HepG2 (cell line): ENCODE data around the gene PLEKHG5. TPM values are rescaled to one million over a fixed set of nuclear protein-coding genes. Genes with fewer than 3 reads are reported as not detected.
A peak's percentile ranks its signal among the peaks of the same experiment; 100 is the strongest.

Experiments
- CENPT ChIP-seq: sonication (generic); formaldehyde crosslinking; IDR thresholded peaks from 2 replicates; pipeline ENCODE4 v1.8.0; 2022; ENCODE audit warnings: low read depth, mild to moderate bottlenecking, moderate library complexity, missing genetic modification reagents
- GABPA ChIP-seq, 2 experiments: IDR thresholded peaks; 2 replicates each; pipeline ENCODE4 v1.6.1; 2011 to 2016; ENCODE audit warnings: low read depth in 2 of 2, low read length in 1 of 2, missing biosample characterization in 1 of 2, missing genetic modification characterization in 1 of 2
- HOXA3 ChIP-seq: sonication (generic); formaldehyde crosslinking; IDR thresholded peaks from 2 replicates; pipeline ENCODE4 v1.5.0; 2020; ENCODE audit warnings: missing genetic modification reagents
- KLF9 ChIP-seq: IDR thresholded peaks from 2 replicates; pipeline ENCODE4 v1.6.1; 2016; ENCODE audit warnings: low read depth
- MIER2 ChIP-seq: IDR thresholded peaks from 2 replicates; pipeline ENCODE4 v1.6.1; 2016; ENCODE audit warnings: missing biosample characterization, missing genetic modification reagents
- PAF1 ChIP-seq: IDR thresholded peaks from 2 replicates; pipeline ENCODE4 v1.6.1; 2016; ENCODE audit warnings: missing genetic modification reagents, missing compliant biosample characterization
- PHF5A ChIP-seq: IDR thresholded peaks from one replicate; pipeline ENCODE4 v1.6.1; 2018; ENCODE audit warnings: low read depth, missing genetic modification reagents; ENCODE audit not compliant: unreplicated experiment
- PLRG1 ChIP-seq: fragments of 450-650 bp; conservative IDR thresholded peaks from 2 replicates; pipeline ENCODE4 v1.6.1; 2016
- POLR2AphosphoS5 ChIP-seq: IDR thresholded peaks from 2 replicates; pipeline ENCODE4 v1.6.1; 2012; ENCODE audit warnings: low read depth, low read length
- RBFOX2 ChIP-seq: fragments of 200-400 bp; formaldehyde crosslinking; IDR thresholded peaks from 2 replicates; pipeline ENCODE4 v1.6.1; 2017; ENCODE audit warnings: low read depth, mild to moderate bottlenecking, low read length
- SMAD9 ChIP-seq: sonication (generic); formaldehyde crosslinking; IDR thresholded peaks from 2 replicates; pipeline ENCODE4 v1.5.1; 2020; ENCODE audit warnings: mild to moderate bottlenecking, missing genetic modification reagents
- SP140L ChIP-seq: sonication (generic); formaldehyde crosslinking; IDR thresholded peaks from 2 replicates; pipeline ENCODE4 v1.4.0; 2020; ENCODE audit warnings: missing genetic modification reagents, borderline replicate concordance
- ZBTB20 ChIP-seq: sonication (generic); formaldehyde crosslinking; IDR thresholded peaks from 2 replicates; pipeline ENCODE4 v1.8.1; 2023; ENCODE audit warnings: missing genetic modification reagents, low read depth, mild to moderate bottlenecking, borderline replicate concordance
- ZBTB42 ChIP-seq: sonication (generic); formaldehyde crosslinking; IDR thresholded peaks from 2 replicates; pipeline ENCODE4 v1.5.0; 2020; ENCODE audit warnings: mild to moderate bottlenecking, missing genetic modification reagents
- ZMYM4 ChIP-seq: sonication (generic); formaldehyde crosslinking; IDR thresholded peaks from 2 replicates; pipeline ENCODE4 v1.8.1; 2023; ENCODE audit warnings: mild to moderate bottlenecking, missing genetic modification reagents
- ZNF33A ChIP-seq: sonication (generic); formaldehyde crosslinking; IDR thresholded peaks from 2 replicates; pipeline ENCODE4 v1.5.1; 2020; ENCODE audit warnings: missing genetic modification reagents, mild to moderate bottlenecking, moderate library complexity, borderline replicate concordance
- ZNF589 ChIP-seq: sonication (generic); formaldehyde crosslinking; conservative IDR thresholded peaks from 2 replicates; pipeline ENCODE4 v1.8.0; 2022; ENCODE audit warnings: mild to moderate bottlenecking, moderate library complexity, missing genetic modification reagents
- ZNF660 ChIP-seq: sonication (generic); formaldehyde crosslinking; IDR thresholded peaks from 2 replicates; pipeline ENCODE4 v1.5.1; 2020; ENCODE audit warnings: mild to moderate bottlenecking, low read depth, missing genetic modification reagents, borderline replicate concordance
- ZNF772 ChIP-seq: sonication (generic); formaldehyde crosslinking; IDR thresholded peaks from 2 replicates; pipeline ENCODE4 v1.5.0; 2020; ENCODE audit warnings: mild to moderate bottlenecking, missing genetic modification reagents
- ZSCAN20 ChIP-seq: sonication (generic); formaldehyde crosslinking; IDR thresholded peaks from 2 replicates; pipeline ENCODE4 v1.4.0; 2020; ENCODE audit warnings: missing genetic modification reagents, mild to moderate bottlenecking, borderline replicate concordance
- polyA plus RNA-seq, 8 experiments: library from polyadenylated mRNA; depleted of rRNA in 3 of 8; stranded (reverse) in 7 of 8; unstranded in 1 of 8; fragments of >200 nt; fragmentation: Illumina TruSeq in 4 of 8; extraction: Trizol in 4 of 8; gene quantifications; 2 replicates each; pipeline versions ENCODE4 v1.2.1 to v1.2.3, GENCODE V29; 2011 to 2016; ENCODE audit warnings: low read depth in 4 of 8, missing spikeins in 1 of 8, mixed read lengths in 1 of 8; ENCODE audit not compliant: insufficient read depth in 1 of 8
- total RNA-seq, 5 experiments: library from RNA; depleted of rRNA; stranded (reverse); fragments of >200 nt; fragmentation: Illumina TruSeq; extraction: Trizol; gene quantifications; 2 replicates each; pipeline ENCODE4 v1.2.3, GENCODE V29; 2016; ENCODE audit warnings: low read depth in 1 of 5
- TF ChIP-seq, protein P1 (sequence below), 2 experiments: sonication (generic) in 1 of 2; formaldehyde crosslinking in 1 of 2; IDR thresholded peaks; 2 replicates each; pipeline versions ENCODE4 v1.5.1 to v1.6.1; 2011 to 2020; ENCODE audit warnings: borderline replicate concordance in 1 of 2, low read depth in 1 of 2, low read length in 1 of 2, mild to moderate bottlenecking in 1 of 2, missing genetic modification reagents in 1 of 2, moderate library complexity in 1 of 2
- TF ChIP-seq, protein P2 (sequence below): sonication (generic); formaldehyde crosslinking; IDR thresholded peaks from 2 replicates; pipeline ENCODE4 v1.8.0; 2022; ENCODE audit warnings: mild to moderate bottlenecking, missing genetic modification reagents
- TF ChIP-seq, protein P3 (sequence below): sonication (generic); formaldehyde crosslinking; IDR thresholded peaks from 2 replicates; pipeline ENCODE4 v1.4.0; 2020; ENCODE audit warnings: missing genetic modification reagents; ENCODE audit errors: not compliant biosample characterization
- TF ChIP-seq, protein P4 (sequence below): sonication (generic); formaldehyde crosslinking; IDR thresholded peaks from 2 replicates; pipeline ENCODE4 v1.5.0; 2020; ENCODE audit warnings: mild to moderate bottlenecking, low read depth, missing genetic modification reagents, borderline replicate concordance

The PLEKHG5 gene
- total and polyA plus RNA-seq, 2 of the 13 experiments (the other 11 are each of a cell fraction or from before 2014, with no cell fraction given): 1.9 to 3.5 TPM

DNA sequence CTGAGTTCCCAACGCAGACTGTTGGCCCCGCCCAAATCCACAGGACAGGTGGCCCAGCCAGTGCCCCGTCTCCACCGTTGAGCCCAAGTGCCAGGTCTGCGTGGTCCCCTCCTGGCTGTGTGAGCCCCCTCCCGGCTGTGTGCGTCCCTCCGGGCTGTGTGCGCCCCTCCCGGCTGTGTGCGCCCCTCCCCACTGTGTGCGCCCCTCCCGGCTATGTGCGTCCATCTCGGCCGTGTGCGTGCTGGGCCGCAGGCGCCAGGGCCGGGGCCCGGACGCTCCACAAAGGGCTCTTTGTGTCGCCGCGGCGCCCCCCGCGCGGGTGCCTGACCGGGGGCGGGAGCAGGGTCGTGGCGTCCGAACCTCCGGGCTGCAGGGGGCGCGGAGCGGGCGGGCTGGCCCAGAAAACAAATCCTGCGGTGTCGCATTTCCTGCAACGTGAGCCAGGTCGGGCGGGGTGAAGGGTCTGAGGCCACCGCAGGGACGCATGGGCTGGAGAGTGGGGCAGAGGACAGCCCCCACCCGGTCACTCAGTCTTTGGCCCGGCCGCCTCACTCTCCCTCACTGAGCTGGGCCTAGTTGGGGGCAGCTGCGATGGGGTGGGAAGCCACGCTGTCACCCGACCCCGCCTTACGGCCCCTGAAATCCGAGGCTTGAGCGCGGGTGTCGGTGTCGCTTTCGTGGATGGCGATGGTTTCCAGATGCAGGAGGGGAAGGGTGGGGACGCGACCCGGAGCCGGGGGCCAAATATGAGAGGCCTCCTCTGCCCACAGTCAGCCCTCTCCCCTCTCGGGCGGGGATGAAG, 44.2 kb downstream of the PLEKHG5 start (continued):
- TF ChIP-seq, protein P1, sequence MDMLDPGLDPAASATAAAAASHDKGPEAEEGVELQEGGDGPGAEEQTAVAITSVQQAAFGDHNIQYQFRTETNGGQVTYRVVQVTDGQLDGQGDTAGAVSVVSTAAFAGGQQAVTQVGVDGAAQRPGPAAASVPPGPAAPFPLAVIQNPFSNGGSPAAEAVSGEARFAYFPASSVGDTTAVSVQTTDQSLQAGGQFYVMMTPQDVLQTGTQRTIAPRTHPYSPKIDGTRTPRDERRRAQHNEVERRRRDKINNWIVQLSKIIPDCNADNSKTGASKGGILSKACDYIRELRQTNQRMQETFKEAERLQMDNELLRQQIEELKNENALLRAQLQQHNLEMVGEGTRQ (IDR thresholded peaks at IDR 0.05; ENCODE audit: low read depth, low read length): no peak
- TF ChIP-seq, protein P1 (CRISPR knock-in tag; IDR thresholded peaks at IDR 0.05; ENCODE audit: borderline replicate concordance): no peak; the same call in 1 of the 2 replicates
- TF ChIP-seq RBFOX2 (peak; percentile 89), ZBTB42 (CRISPR knock-in tag) (no peak; the same call in 1 of the 2 replicates), CENPT (CRISPR knock-in tag) (0 out of 2 replicates have a peak, but pooled peaks have one; percentile 10), MIER2 (no peak), PLRG1 (no peak), ZSCAN20 (no peak), KLF9 (CRISPR knock-in tag) (peak; percentile 32; the same call in 1 of the 2 replicates), ZNF589 (peak; percentile 92; the same call in 1 of the 2 replicates), GABPA (IDR thresholded peaks at IDR 0.05; ENCODE audit: low read depth, low read length) (no peak), GABPA (CRISPR knock-in tag; IDR thresholded peaks at IDR 0.05; ENCODE audit: low read depth) (peak; percentile 48; the same call in 1 of the 2 replicates), SMAD9 (CRISPR knock-in tag) (peak; percentile 41; the same call in 1 of the 2 replicates), POLR2AphosphoS5 (peak; percentile 77), ZNF772 (CRISPR knock-in tag) (peak; percentile 73; the same call in 1 of the 2 replicates), ZNF660 (CRISPR knock-in tag) (no peak; the same call in 1 of the 2 replicates), HOXA3 (CRISPR knock-in tag) (peak; percentile 89), ZMYM4 (CRISPR knock-in tag) (peak; percentile 42), SP140L (CRISPR knock-in tag) (no peak), PHF5A (CRISPR knock-in tag) (peak; percentile 40), ZNF33A (no peak), ZBTB20 (CRISPR knock-in tag) (peak; percentile 62; the same call in 1 of the 2 replicates), PAF1 (no peak)
- TF ChIP-seq, protein P2, sequence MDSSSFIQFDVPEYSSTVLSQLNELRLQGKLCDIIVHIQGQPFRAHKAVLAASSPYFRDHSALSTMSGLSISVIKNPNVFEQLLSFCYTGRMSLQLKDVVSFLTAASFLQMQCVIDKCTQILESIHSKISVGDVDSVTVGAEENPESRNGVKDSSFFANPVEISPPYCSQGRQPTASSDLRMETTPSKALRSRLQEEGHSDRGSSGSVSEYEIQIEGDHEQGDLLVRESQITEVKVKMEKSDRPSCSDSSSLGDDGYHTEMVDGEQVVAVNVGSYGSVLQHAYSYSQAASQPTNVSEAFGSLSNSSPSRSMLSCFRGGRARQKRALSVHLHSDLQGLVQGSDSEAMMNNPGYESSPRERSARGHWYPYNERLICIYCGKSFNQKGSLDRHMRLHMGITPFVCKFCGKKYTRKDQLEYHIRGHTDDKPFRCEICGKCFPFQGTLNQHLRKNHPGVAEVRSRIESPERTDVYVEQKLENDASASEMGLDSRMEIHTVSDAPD (CRISPR knock-in tag): peak; percentile 75
- TF ChIP-seq, protein P3, sequence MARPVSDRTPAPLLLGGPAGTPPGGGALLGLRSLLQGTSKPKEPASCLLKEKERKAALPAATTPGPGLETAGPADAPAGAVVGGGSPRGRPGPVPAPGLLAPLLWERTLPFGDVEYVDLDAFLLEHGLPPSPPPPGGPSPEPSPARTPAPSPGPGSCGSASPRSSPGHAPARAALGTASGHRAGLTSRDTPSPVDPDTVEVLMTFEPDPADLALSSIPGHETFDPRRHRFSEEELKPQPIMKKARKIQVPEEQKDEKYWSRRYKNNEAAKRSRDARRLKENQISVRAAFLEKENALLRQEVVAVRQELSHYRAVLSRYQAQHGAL: no peak
- TF ChIP-seq, protein P4, sequence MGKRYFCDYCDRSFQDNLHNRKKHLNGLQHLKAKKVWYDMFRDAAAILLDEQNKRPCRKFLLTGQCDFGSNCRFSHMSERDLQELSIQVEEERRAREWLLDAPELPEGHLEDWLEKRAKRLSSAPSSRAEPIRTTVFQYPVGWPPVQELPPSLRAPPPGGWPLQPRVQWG (CRISPR knock-in tag): 0 out of 2 replicates have a peak, but pooled peaks have one; percentile 9
